Measurements from ENCODE around the gene MIR17HG.
A peak's percentile ranks its signal among the peaks of the same experiment; 100 is the strongest.

The MIR17HG gene

GRCh38 chr13:91368676-91369440 lies 21.4 kb downstream of the MIR17HG start:
- DNase-seq (ENCODE audit: low spot score) = no peak

DNA sequence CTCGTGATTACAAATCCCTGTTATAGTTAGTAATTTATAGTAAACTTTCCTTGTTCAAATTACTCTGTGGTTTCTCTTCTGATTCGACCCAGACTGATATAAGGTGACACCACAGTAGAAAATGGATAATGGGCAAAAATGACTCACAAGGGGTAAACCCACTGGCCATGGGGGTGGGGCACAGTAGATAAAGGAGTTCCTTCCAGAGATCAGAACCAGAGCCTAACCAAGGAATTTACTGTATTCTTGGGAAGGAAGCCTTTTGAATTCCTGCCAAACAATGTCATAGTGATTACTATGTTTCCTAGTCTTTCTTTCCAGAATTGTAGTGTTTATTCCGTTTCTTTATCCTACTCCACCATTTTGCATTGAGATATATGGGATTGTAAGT lies 21.9 kb downstream of the MIR17HG start:
- no peak for DNase-seq (ENCODE audit: low spot score)

GRCh38 chr13:91370501-91370900 lies 23.0 kb downstream of the MIR17HG start:
- no peak for DNase-seq (ENCODE audit: low spot score)

- DNase-seq (ENCODE audit: low spot score) = no peak
Observed at GRCh38 chr13:91372911-91373310, 25.4 kb downstream of the MIR17HG start.

DNA sequence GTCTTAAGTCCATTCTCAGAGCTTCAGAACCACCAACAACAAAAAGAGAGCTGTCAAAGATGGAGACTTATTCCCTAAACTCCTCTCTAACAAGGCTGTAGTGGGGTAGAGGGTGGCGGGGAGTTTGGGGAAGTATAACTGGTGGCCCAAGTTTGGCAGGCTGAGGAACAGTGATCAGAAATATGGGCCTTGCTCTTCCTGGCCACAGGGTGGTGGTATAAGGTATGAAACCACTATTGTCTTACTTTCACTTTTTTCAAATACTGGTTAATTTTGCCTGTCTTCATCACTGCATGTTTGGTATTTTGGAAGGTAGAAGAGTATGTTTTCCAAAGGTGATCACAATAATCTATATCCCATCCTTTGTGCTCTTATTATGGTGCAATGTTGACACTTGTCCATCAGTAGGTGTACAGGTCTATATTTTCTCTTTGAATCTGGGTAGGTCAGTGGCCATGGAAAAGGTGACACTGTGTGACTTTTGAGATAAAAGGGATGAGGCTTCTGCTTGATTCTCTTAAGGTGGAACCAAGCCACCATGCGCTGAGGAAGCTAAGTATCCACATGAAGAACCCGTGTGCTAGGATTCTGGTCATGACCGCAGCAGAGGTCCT lies 27.7 kb downstream of the MIR17HG start:
- no peak for DNase-seq (ENCODE audit: low spot score)

GRCh38 chr13:91381371-91381770 lies 33.9 kb downstream of the MIR17HG start:
- DNase-seq (ENCODE audit: low spot score) = no peak

GRCh38 chr13:91383836-91384235 lies 36.3 kb downstream of the MIR17HG start:
- no peak for DNase-seq (ENCODE audit: low spot score)

DNA sequence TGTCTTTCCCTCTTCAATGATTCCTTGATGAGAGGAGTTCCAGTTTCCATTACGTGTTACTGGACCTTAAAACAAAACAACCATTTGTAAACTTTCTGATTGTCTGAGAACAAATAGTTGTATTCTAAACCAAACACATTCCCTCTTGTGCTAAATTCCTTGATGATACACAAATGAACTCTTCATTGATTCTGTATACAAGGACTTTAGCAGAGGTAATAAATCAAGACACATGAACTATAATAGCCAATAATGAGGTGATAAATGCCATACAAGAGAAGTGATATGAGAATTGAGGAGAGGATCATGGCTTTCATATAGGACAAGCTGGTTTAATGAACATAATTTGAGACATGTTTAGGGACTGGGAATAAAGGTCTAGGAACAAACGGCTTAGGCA lies 37.4 kb downstream of the MIR17HG start:
- no peak for DNase-seq (ENCODE audit: low spot score)

- DNase-seq (ENCODE audit: low spot score) = no peak
Observed at GRCh38 chr13:91389186-91389585, 41.7 kb downstream of the MIR17HG start.

- DNase-seq (ENCODE audit: low spot score) = no peak
Observed at GRCh38 chr13:91397595-91397994, 50.1 kb downstream of the MIR17HG start.

GRCh38 chr13:91398413-91399188 lies 51.1 kb downstream of the MIR17HG start, which contains the start of gene GPC5:
TSS of gene GPC5 (plus strand) at chr13:91398621.
- peak; percentile 33 for DNase-seq (ENCODE audit: low spot score)

DNA sequence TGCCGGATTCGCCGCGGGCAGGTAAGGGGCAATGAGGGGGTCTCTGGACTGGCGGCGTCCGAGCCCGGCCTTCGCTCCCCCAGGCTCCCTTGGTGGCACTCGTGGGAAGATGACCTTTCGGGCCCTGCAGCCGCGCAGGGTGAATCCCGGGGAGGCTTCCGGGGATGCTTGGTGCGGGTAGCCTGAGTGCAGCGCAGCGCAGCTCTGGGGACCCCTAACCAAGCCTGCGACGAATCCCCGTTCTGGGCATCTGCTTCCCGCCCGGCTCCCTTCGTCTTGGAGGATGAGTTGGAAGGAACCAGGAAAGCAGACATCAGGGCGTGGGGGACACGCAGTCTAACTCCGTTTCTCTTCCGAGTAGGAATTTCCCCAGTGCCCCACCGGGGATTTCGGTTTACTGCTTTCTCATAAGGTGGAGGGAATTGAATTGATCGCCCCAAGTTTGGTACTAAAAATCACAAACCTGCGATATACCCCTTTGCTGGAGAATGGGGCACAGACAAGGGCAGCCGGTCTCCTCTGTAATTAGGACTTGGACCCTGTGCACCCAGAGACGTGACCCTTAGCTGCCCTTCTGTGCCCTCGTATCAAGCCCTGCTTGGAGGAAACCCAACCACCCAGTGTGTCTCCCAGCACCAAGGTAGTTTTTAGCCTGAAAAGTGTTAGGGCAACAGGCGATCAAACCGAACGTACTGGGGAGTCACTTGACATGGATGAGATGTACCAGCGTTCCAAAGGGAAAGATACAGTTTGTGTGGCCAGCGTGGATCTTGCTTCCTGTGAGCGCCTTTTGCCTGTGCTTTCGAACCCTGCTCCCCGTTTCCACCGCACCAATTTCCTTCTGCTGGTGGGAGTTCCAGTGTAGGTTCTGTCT lies 51.9 kb downstream of the MIR17HG start:
- no peak for DNase-seq (ENCODE audit: low spot score)

DNA sequence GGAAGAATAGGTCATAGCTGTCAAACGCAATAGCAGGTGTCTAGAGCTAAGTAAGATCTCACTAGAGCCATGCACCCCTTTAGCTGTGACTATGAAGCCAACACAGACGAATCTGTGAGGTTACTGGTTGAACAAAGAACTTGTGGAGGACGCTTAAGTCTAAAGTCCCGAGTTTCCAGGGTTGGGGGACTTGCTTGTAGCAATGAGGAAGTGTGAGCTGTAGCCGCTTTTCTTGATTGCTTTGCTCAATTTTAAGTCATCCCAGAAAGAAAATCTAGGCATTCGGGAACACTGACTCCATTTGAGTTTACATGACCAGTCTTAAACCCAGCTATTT lies 52.5 kb downstream of the MIR17HG start:
- no peak for DNase-seq (ENCODE audit: low spot score)

DNA sequence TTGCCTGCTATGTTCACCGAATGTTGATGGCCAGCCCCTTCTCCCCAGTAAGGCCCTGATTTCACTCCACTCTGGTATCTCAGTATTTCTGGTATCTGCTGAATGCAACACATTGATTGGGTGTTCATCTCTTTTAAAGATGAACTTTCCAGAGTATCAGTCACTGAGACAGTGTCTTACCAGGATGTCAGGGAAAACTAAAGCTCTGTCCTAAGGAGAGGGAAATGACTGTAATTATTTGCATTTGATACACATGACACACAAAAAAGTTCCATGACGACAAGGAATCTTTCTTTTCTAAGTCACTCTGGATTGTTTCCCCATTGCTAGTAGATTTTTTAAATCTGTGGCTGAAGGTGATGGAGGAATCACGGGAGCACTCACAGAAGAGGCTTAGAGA lies 53.2 kb downstream of the MIR17HG start:
- DNase-seq (ENCODE audit: low spot score) = no peak

GRCh38 chr13:91401920-91402319 lies 54.4 kb downstream of the MIR17HG start:
- no peak for DNase-seq (ENCODE audit: low spot score)
